Nephron (organoid): ENCODE results near the gene ANKH.

Experiments used
- H3K27ac Mint-ChIP-seq, 3 experiments: 2 replicates each; pipeline ENCODE4 v1.8.0; 2020; ENCODE audit warnings: mixed read lengths in 3 of 3, mild to moderate bottlenecking in 2 of 3, moderate library complexity in 1 of 3
- H3K27me3 Mint-ChIP-seq: 2 replicates; pipeline ENCODE4 v1.8.0; 2021; ENCODE audit warnings: low read depth, mild to moderate bottlenecking, moderate library complexity, mixed read lengths
- H3K36me3 Mint-ChIP-seq: 2 replicates; pipeline ENCODE4 v1.8.0; 2020; ENCODE audit warnings: low read depth, mixed read lengths
- H3K4me1 Mint-ChIP-seq: 2 replicates; pipeline ENCODE4 v1.8.0; 2020; ENCODE audit warnings: mixed read lengths
- H3K4me3 Mint-ChIP-seq, 3 experiments: 2 replicates each; pipeline ENCODE4 v1.8.0; 2020; ENCODE audit warnings: mild to moderate bottlenecking in 3 of 3, mixed read lengths in 3 of 3, moderate library complexity in 2 of 3
- H3K9me3 Mint-ChIP-seq: 2 replicates; pipeline ENCODE4 v1.8.0; 2020; ENCODE audit warnings: mixed read lengths
- TF ChIP-seq, protein P1 (sequence below), 3 experiments: fragments of 200-600 bp; sonication (generic); IDR thresholded peaks; one replicate each; pipeline ENCODE4 v1.5.0; 2021; ENCODE audit warnings: antibody characterized with exemption in 3 of 3; ENCODE audit not compliant: unreplicated experiment in 3 of 3

ANKH gene

GRCh38 chr5:14656898-14657297 is 214.7 kb downstream of the ANKH start:
- no peak overlapping the region for H3K27ac Mint-ChIP-seq
- H3K4me1 Mint-ChIP-seq: no peaks in the 10 kb centered on the region
- TF ChIP-seq, protein P1, sequence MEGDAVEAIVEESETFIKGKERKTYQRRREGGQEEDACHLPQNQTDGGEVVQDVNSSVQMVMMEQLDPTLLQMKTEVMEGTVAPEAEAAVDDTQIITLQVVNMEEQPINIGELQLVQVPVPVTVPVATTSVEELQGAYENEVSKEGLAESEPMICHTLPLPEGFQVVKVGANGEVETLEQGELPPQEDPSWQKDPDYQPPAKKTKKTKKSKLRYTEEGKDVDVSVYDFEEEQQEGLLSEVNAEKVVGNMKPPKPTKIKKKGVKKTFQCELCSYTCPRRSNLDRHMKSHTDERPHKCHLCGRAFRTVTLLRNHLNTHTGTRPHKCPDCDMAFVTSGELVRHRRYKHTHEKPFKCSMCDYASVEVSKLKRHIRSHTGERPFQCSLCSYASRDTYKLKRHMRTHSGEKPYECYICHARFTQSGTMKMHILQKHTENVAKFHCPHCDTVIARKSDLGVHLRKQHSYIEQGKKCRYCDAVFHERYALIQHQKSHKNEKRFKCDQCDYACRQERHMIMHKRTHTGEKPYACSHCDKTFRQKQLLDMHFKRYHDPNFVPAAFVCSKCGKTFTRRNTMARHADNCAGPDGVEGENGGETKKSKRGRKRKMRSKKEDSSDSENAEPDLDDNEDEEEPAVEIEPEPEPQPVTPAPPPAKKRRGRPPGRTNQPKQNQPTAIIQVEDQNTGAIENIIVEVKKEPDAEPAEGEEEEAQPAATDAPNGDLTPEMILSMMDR (IDR thresholded peaks at IDR 0.05; ENCODE audit: unreplicated experiment in 3 of 3): no peak

DNA sequence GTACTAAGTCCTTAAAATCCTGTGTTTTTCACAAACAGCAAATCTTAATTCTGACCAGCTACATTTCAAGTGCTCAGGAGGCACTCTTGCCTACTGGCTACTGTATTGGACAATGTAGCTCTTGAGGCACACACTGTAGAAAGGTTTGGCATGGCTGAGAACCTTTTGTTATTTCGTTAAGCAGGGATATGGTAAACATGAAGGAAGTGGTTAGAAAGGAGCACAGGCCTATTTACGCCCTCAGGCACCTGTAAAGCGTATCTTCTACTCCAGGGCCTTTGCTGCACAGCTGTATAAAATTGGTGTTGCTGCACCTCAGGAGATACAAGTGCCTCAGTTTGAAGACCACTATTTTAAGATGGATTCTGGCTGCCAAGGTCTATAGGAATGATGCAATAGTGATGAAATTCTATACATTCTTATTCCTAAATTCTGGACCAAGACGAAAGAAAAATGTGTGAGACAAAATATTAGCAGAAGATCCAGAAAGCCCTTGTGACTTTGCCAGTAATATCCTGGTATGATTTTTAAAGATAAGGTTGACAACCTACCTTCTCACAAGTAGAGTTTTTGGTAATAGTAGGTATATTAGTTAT is 216.3 kb downstream of the ANKH start:
- no peak overlapping the region for H3K4me3 Mint-ChIP-seq
- H3K4me1 Mint-ChIP-seq: no peaks in the 10 kb centered on the region
- H3K36me3 Mint-ChIP-seq: no peaks in the 10 kb centered on the region
- TF ChIP-seq, protein P1 (IDR thresholded peaks at IDR 0.05; ENCODE audit: unreplicated experiment in 3 of 3): no peak
- no peaks in the 10 kb centered on the region for H3K9me3 Mint-ChIP-seq
- no peak overlapping the region for H3K27ac Mint-ChIP-seq
- peaks cover 17% of the 10 kb centered on the region for H3K27me3 Mint-ChIP-seq

More at GRCh38 chr5:14656898-14657297, 214.7 kb downstream of the ANKH start:
- Mint-ChIP-seq H3K27me3 (peaks cover 8% of the 10 kb centered on the region), H3K4me3 (no peak overlapping the region), H3K36me3 (no peaks in the 10 kb centered on the region), H3K9me3 (no peaks in the 10 kb centered on the region)
